BLaER1 treated with 17β-estradiol and CSF1 and Interleukin-3, amounts not matched to agents 10 nM and 100 nM (cell line): ENCODE data around the gene WASF2.
A peak's percentile ranks its signal among the peaks of the same experiment; 100 is the strongest.
"Not testable (repeated sequence)": the region's sequence is repeated elsewhere in the genome, so short reads cannot be mapped to it uniquely, and the experiment has no call there.

ENCODE experiments used
- H3K27ac ChIP-seq, 11 experiments: shearing (Covaris generic); formaldehyde crosslinking; 2 replicates each; pipeline ENCODE4 v1.8.1; 2022
- H3K27me3 ChIP-seq, 11 experiments: shearing (Covaris generic); formaldehyde crosslinking; 2 replicates each; pipeline ENCODE4 v1.8.1; 2022
- H3K36me3 ChIP-seq, 11 experiments: shearing (Covaris generic); formaldehyde crosslinking; 2 replicates each; pipeline ENCODE4 v1.8.1; 2022
- H3K4me1 ChIP-seq, 10 experiments: shearing (Covaris generic); formaldehyde crosslinking; 2 replicates each; pipeline ENCODE4 v1.8.1; 2022
- H3K4me2 ChIP-seq, 11 experiments: shearing (Covaris generic); formaldehyde crosslinking; 2 replicates each; pipeline ENCODE4 v1.8.1; 2022
- H3K4me3 ChIP-seq, 10 experiments: shearing (Covaris generic); formaldehyde crosslinking; 2 replicates each; pipeline ENCODE4 v1.8.1; 2022
- H3K9ac ChIP-seq, 11 experiments: shearing (Covaris generic); formaldehyde crosslinking; 2 replicates each; pipeline ENCODE4 v1.8.1; 2022
- H3K9me3 ChIP-seq, 11 experiments: shearing (Covaris generic); formaldehyde crosslinking; replicated peaks in 1 of 11; 2 replicates each; pipeline ENCODE4 v1.8.1; 2022
- H4K20me1 ChIP-seq, 11 experiments: shearing (Covaris generic); formaldehyde crosslinking; 2 replicates each; pipeline ENCODE4 v1.8.1; 2022
- Cebpa-rat ChIP-seq, 11 experiments: shearing (Covaris generic); IDR thresholded peaks; 2 replicates each; pipeline ENCODE4 v1.8.1; 2022

The WASF2 gene

DNA sequence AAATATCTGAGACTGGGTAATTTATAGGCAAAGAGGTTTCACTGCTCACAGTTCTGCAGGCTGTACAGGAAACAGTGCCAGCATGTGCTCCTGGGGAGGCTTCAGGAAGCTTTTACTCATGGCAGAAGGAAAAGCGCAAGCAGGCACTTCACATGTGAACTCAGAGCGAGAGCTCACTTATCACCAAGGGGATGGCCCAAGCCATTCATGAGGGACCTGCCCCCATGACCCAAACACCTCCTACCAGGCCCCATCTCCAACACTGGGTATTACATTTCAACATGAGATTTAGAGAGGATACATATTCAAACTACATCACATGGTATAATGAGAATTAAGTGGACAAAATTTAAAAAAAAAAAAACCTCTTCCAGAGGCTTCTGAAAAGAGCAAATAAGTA, 13.7 kb downstream of the WASF2 start:
- Histone ChIP-seq H3K9me3 (peaks cover 0 to 19% (median 0%) of the 10 kb centered on the region in 11 experiments; a peak in 7 of 22 replicates), H3K4me3 (0 out of 20 replicates have a peak overlapping the region, but pooled peaks of 2 of the 10 experiments have one; percentile 1 to 16), H3K27me3 (no peaks in the 10 kb centered on the region), H3K9ac (no peak overlapping the region), H3K4me1 (peaks cover 41 to 99% (median 60%) of the 10 kb centered on the region in 10 experiments), H3K27ac (peak overlapping the region in 3 of 11 experiments; percentile 35 to 53 (median 48); a peak in 6 of 22 replicates), H4K20me1 (peaks cover 61 to 99% (median 97%) of the 10 kb centered on the region in 11 experiments), H3K36me3 (peaks cover 16 to 87% (median 70%) of the 10 kb centered on the region in 11 experiments; a peak in 20 of 22 replicates), H3K4me2 (peak overlapping the region; percentile 31 to 82 (median 56); a peak in 18 of 22 replicates)
- TF ChIP-seq Cebpa-rat (IDR thresholded peaks at IDR 0.05) = no peak

DNA sequence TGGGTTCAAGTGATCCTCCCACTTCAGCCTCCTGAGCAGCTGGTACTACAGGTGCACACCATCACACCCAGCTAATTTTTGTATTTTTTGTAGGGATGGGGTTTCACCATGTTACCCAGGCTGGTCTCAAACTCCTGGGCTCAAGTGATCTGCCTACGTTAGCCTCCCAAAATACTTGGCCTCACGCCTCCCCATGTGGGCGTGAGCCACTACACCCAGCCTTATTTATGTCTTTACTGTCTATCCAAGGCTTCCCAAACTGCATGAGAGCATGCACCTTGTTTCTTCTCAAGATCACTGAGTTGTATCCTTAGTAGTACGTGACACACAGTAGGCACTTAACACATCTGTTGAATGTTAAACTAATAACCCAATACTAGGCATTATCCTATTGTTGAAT, 14.2 kb downstream of the WASF2 start:
- Histone ChIP-seq H3K27me3 (no peaks in the 10 kb centered on the region), H3K27ac (peak overlapping the region in 1 of 11 experiments; percentile 48; a peak in 2 of 22 replicates), H3K9ac (no peak overlapping the region), H3K9me3 (peaks cover 0 to 20% (median 0%) of the 10 kb centered on the region in 11 experiments; a peak in 7 of 22 replicates), H3K4me3 (no peak overlapping the region), H3K4me2 (peak overlapping the region; percentile 21 to 82 (median 56); a peak in 19 of 22 replicates), H3K36me3 (peaks cover 16 to 87% (median 69%) of the 10 kb centered on the region in 11 experiments; a peak in 20 of 22 replicates), H4K20me1 (peaks cover 65 to 99% (median 97%) of the 10 kb centered on the region in 11 experiments), H3K4me1 (peaks cover 41 to 99% (median 60%) of the 10 kb centered on the region in 10 experiments)
- TF ChIP-seq Cebpa-rat (IDR thresholded peaks at IDR 0.05) = no peak

DNA sequence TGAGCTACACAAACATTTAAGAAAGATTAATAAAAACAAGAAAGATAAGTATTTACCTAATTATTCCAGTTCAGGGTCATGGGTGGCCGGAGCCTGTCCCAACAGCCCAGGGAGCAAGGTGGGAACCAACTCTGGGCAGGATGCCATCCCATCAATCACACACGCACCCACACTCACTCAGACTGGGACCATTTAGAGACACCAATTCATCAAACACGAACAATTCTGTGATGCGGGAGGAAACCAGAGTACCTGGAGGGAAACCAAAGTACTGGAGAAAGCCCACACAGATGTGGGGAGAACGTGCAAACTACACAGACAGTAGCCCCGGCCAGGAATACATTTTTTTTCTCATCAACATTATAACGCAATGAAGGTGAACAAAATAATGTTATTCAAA, 16.2 kb downstream of the WASF2 start:
- Histone ChIP-seq H3K4me2 (peak overlapping the region; percentile 39 to 82 (median 50); a peak in 20 of 22 replicates), H3K27ac (0 out of 22 replicates have a peak overlapping the region, but pooled peaks of 1 of the 11 experiments have one; percentile 4), H3K4me1 (peaks cover 44 to 99% (median 60%) of the 10 kb centered on the region in 10 experiments), H4K20me1 (peaks cover 81 to 100% (median 97%) of the 10 kb centered on the region in 11 experiments), H3K9ac (no peak overlapping the region), H3K27me3 (no peaks in the 10 kb centered on the region), H3K4me3 (no peak overlapping the region), H3K36me3 (peaks cover 22 to 86% (median 65%) of the 10 kb centered on the region in 11 experiments; a peak in 21 of 22 replicates), H3K9me3 (peaks cover 0 to 15% (median 0%) of the 10 kb centered on the region in 11 experiments; a peak in 6 of 22 replicates)
- no peak for TF ChIP-seq Cebpa-rat (IDR thresholded peaks at IDR 0.05)

DNA sequence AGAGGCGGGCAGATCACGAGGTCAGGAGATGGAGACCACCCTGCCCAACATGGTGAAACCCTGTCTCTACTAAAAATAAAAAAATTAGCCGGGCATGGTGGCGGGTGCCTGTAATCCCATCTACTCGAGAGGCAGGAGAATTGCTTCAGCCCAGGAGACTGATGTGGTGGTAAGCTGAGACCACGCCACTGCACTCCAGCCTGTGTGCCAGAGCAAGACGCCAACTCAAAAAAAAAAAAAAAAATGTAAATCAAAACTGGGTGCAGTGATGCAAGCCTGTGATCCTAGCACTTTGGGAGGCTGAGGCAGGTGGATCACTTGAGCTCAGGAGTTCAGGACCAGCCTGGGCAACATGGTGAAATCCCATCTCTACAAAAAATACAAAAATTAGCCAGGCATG, 17.9 kb downstream of the WASF2 start:
- peak overlapping the region in 5 of 11 experiments; percentile 5 to 82 (median 24); a peak in 6 of 22 replicates for H3K4me2 ChIP-seq
- H3K9me3 ChIP-seq, H3K27me3 ChIP-seq, H3K4me3 ChIP-seq, H3K27ac ChIP-seq: not testable (repeated sequence)
- H4K20me1 ChIP-seq = peaks cover 87 to 100% (median 100%) of the 10 kb centered on the region in 11 experiments
- peak overlapping the region in 2 of 11 experiments; percentile 6 to 30; a peak in 1 of 22 replicates for H3K9ac ChIP-seq
- peaks cover 25 to 85% (median 70%) of the 10 kb centered on the region in 11 experiments; a peak in 21 of 22 replicates for H3K36me3 ChIP-seq
- H3K4me1 ChIP-seq = peaks cover 43 to 99% (median 54%) of the 10 kb centered on the region in 10 experiments

DNA sequence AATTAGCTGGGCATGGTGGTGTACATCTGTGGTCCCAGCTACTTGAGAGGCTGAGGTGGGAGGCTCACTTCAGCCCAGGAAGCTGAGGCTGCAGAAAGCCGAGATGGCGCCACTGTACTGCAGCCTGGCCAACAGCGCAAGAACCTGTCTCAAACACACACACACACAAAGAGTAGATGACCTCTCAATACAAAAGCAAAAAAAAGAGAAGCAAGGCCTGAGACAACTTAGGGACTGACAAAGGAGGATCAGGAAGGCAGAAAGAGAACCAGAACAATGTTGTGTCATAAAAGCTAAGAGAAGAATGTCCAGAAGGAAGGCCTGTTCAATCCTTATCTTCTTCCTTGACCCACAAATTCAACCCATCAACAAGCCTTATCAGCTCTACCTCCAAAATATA, 18.5 kb downstream of the WASF2 start:
- Histone ChIP-seq H3K4me1 (peaks cover 37 to 99% (median 48%) of the 10 kb centered on the region in 10 experiments), H3K27me3 (no peaks in the 10 kb centered on the region), H3K4me3 (no peak overlapping the region), H3K9ac (peak overlapping the region in 1 of 11 experiments; percentile 30; a peak in 1 of 22 replicates), H4K20me1 (peaks cover 88 to 100% (median 100%) of the 10 kb centered on the region in 11 experiments), H3K9me3 (peaks cover 0 to 11% (median 0%) of the 10 kb centered on the region in 11 experiments; a peak in 5 of 22 replicates), H3K4me2 (peak overlapping the region in 3 of 11 experiments; percentile 24 to 82 (median 63); a peak in 6 of 22 replicates), H3K36me3 (peaks cover 31 to 85% (median 69%) of the 10 kb centered on the region in 11 experiments), H3K27ac (no peak overlapping the region; a peak in 1 of 22 replicates)
- TF ChIP-seq Cebpa-rat (IDR thresholded peaks at IDR 0.05) = no peak

DNA sequence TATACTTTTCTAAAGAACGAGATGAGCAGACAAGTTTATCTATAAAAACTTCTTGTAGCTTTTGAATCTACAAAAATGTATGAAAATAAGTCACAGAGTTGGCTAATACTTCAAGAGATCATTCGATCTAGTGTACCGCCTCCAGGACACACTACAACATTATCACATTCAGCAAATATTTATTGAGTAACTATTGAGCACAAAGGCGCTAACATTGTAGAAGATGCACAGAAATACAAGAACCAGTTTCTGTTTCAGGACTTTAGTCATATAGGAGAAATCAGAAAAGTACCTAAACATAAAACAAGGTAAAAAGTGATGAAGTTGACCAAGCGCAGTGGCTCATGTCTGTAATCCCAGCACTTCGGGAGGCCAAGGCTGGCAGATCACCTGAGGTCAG, 20.6 kb downstream of the WASF2 start:
- Histone ChIP-seq H3K4me1 (peaks cover 15 to 97% (median 27%) of the 10 kb centered on the region in 10 experiments), H4K20me1 (peaks cover 87 to 100% (median 100%) of the 10 kb centered on the region in 11 experiments), H3K27me3 (no peaks in the 10 kb centered on the region), H3K27ac (no peak overlapping the region), H3K9me3 (peaks cover 0 to 14% (median 0%) of the 10 kb centered on the region in 11 experiments; a peak in 5 of 22 replicates), H3K4me2 (peak overlapping the region in 3 of 11 experiments; percentile 0 to 27 (median 12); a peak in 3 of 22 replicates), H3K36me3 (peaks cover 33 to 88% (median 72%) of the 10 kb centered on the region in 11 experiments), H3K9ac (no peak overlapping the region), H3K4me3 (no peak overlapping the region)
- TF ChIP-seq Cebpa-rat (IDR thresholded peaks at IDR 0.05) = no peak

DNA sequence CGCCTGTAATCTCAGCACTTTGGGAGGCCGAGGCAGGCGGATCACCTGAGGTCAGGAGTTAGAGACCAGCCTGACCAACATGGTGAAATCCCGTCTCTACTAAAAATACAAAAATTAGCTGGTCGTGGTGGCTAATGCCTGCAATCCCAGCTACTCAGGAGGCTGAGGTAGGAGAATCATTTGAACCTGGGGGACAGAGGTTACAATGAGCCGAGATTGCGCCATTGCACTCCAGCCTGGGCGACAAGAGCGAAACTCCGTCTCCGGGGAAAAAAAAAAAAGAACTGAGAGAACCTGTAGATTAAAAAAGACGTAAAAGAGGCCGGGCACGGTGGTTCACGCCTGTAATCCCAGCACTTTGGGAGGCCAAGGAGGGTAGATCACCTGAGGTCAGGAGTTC, 21.6 kb downstream of the WASF2 start:
- 0 out of 22 replicates have a peak, but pooled peaks of 1 of the 11 experiments have one; percentile 19 for TF ChIP-seq Cebpa-rat (IDR thresholded peaks at IDR 0.05)
- H3K27ac ChIP-seq, H3K4me3 ChIP-seq, H3K27me3 ChIP-seq, H3K9ac ChIP-seq: not testable (repeated sequence)
- Histone ChIP-seq H3K4me1 (peaks cover 6 to 97% (median 18%) of the 10 kb centered on the region in 10 experiments; a peak in 17 of 20 replicates), H4K20me1 (peaks cover 84 to 100% (median 100%) of the 10 kb centered on the region in 11 experiments), H3K4me2 (peak overlapping the region in 3 of 11 experiments; percentile 14 to 29 (median 27); a peak in 2 of 22 replicates), H3K9me3 (peaks cover 0 to 14% (median 0%) of the 10 kb centered on the region in 11 experiments; a peak in 5 of 22 replicates), H3K36me3 (peaks cover 33 to 93% (median 78%) of the 10 kb centered on the region in 11 experiments)

DNA sequence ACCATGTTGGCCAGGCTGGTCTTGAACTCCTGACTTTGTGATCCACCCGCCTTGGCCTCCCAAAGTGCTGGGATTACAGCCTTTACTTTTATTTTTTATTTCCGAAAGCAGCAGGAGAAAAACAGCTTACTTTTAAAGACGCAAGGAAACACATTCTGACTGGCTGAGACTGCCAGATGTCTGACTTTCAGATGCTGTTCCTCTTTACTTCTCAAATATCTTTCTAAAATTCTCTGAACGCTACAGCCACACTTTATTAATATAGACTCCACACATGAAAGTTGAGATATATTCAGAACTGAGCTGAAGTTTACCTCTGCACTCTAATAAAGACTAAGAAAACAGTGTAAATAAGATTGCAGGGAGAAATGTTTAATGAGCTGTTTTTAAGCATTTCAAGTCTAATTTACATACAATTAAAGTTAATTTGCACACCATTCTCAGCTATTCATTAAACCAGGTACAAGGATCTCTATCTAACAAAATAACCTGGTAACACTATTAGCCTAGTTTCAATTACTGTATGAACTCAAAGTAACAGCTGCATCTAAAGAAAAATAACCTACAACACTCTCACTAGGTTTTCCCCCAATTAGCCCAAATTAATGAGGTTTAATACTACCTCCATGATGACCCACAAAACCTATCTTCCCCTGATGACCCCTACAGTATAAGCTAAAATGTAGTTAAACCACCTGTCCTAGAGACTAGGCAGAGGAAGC, 24.9 kb downstream of the WASF2 start:
- Histone ChIP-seq H3K9me3 (peaks cover 0 to 5% (median 0%) of the 10 kb centered on the region in 11 experiments; a peak in 2 of 22 replicates), H3K4me1 (peaks cover 3 to 86% (median 20%) of the 10 kb centered on the region in 10 experiments; a peak in 16 of 20 replicates), H3K36me3 (peaks cover 47 to 95% (median 76%) of the 10 kb centered on the region in 11 experiments), H3K4me2 (peak overlapping the region in 3 of 11 experiments; percentile 25 to 56 (median 26); a peak in 5 of 22 replicates), H3K9ac (0 out of 22 replicates have a peak overlapping the region, but pooled peaks of 1 of the 11 experiments have one; percentile 15), H4K20me1 (peaks cover 84 to 100% (median 100%) of the 10 kb centered on the region in 11 experiments), H3K27ac (no peak overlapping the region), H3K27me3 (no peaks in the 10 kb centered on the region), H3K4me3 (no peak overlapping the region)
- TF ChIP-seq Cebpa-rat (IDR thresholded peaks at IDR 0.05) = no peak

DNA sequence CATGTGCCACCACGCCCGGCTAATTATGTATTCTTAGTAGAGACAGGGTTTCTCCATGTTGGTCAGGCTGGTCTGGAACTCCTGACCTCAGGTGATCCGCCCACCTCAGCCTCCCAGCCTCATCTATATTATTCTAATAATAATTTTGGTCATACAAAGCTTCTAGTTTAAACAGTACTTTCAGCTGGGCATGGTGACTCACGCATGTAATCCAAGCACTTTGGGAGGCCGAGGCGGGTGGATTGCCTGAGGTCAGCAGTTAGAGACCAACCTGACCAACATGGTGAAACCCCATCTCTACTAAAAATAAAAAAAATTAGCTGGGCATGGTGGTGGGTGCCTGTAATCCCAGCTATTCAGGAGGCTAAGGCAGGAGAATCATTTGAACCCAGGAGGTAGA, 26.1 kb downstream of the WASF2 start:
- Histone ChIP-seq H4K20me1 (peaks cover 84 to 100% (median 100%) of the 10 kb centered on the region in 11 experiments), H3K9ac (0 out of 22 replicates have a peak overlapping the region, but pooled peaks of 1 of the 11 experiments have one; percentile 10)

DNA sequence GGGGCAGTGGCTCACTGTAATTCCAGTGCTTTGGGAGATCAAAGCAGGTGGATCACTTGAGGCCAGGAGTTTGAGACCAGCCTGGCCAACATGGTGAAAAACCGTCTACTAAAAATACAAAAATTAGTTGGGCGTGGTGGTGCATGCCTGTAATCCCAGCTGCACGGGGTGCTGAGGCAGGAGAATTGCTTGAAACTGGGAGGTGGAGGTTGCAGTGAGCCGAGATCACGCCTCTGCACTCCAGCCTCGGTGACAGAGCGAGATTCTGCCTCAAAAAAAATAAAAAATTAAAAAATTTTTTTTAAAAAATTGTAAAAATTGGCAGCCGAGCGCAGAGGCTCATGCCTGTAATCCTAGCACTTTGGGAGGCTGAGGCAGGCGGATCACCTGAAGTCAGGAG, 31.4 kb downstream of the WASF2 start:
- not testable (repeated sequence) for H3K4me3 ChIP-seq, H3K4me2 ChIP-seq, H3K9ac ChIP-seq, H3K27ac ChIP-seq, H3K9me3 ChIP-seq, H3K27me3 ChIP-seq
- peaks cover 0 to 62% (median 15%) of the 10 kb centered on the region in 10 experiments; a peak in 13 of 20 replicates for H3K4me1 ChIP-seq
- peaks cover 65 to 100% (median 99%) of the 10 kb centered on the region in 11 experiments for H4K20me1 ChIP-seq
- peaks cover 33 to 85% (median 58%) of the 10 kb centered on the region in 11 experiments for H3K36me3 ChIP-seq

More for the DNA sequence above, 26.1 kb downstream of the WASF2 start:
- Histone ChIP-seq H3K36me3 (peaks cover 36 to 87% (median 68%) of the 10 kb centered on the region in 11 experiments), H3K4me2 (peak overlapping the region in 3 of 11 experiments; percentile 18 to 56 (median 25); a peak in 4 of 22 replicates), H3K4me1 (peaks cover 3 to 82% (median 17%) of the 10 kb centered on the region in 10 experiments; a peak in 16 of 20 replicates)
- H3K27me3 ChIP-seq, H3K27ac ChIP-seq, H3K4me3 ChIP-seq, H3K9me3 ChIP-seq: not testable (repeated sequence)
